ENCODE results near the gene ST3GAL5. TPM values are rescaled to one million over a fixed set of nuclear protein-coding genes. Genes with fewer than 3 reads are reported as not detected.
A peak's percentile ranks its signal among the peaks of the same experiment; 100 is the strongest.

ST3GAL5 gene
- 37.6 and 55.7 TPM in 2 replicates for polyA plus RNA-seq (2012; rRNA removed)
- 55.0 and 61.9 TPM in 2 replicates for polyA plus RNA-seq (2012; cell fraction: cytosol; rRNA removed)
- polyA plus RNA-seq (2012; cell fraction: nucleus; rRNA removed): 46.2 and 62.7 TPM in 2 replicates

DNA sequence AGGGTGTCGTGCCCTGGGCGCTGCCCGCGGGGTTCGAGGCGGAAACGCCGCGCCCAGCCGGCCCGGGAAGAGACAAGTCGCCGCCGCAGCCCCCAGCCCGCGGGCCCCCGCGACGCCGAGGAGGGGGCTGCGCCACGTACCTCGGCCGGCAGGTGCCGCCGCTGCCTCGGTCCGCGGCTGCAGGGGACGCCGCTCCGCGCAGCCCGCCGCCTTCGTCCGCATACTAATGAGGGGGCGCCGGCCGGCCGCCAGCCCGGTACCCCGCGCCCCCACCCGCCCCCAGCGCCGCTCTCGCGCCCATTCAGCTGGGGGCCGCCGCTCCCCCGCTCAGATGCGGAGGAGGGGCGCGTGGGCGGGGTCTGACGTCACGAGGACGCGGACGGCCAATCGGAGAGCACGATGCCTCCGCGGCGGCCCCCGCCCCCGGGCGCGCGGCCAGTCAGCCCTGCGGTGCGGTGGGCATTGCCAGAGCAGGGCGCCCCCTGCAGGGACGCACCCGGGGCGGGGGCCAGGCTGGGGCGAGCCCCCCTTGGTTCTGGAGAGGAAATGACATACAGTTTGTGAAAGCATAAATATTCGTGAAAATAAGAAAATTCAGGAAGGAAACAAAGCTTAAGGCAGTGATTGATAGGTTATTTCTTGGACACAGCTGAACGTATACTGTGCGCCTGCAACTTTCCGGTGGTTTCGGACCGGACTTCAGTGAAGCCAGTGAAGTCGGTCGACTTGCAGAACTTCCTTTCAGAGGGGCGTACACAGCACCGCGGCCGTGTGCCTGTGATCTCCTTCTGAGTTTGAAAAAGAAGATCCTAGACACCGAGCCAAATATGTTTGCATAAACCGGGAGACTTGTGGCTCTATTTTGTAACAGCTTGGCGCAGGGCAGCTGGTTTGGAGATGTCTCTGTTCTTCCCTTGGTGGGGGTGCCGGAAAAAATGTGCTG is at the start of gene ST3GAL5:
Gene ST3GAL5 (minus strand): TSS at position 307 of the 943 bp plus-strand sequence. CDS start 85 bp downstream, at position 222.
- Histone ChIP-seq H3K9me2 (no peaks in the 10 kb centered on the region), H3K9me3 (no peaks in the 10 kb centered on the region), H3K79me2 (ENCODE audit: insufficient read depth) (peaks cover 37% of the 10 kb centered on the region), H3F3A (replicated peaks; ENCODE audit: insufficient read depth) (peaks cover 31% of the 10 kb centered on the region), H3K27ac (ENCODE audit: low read depth in 2 of 2, low read length in 1 of 2) (peak within 1 kb of the TSS; percentile 70 to 72), H3K27me3 (ENCODE audit: insufficient read depth) (no peaks in the 10 kb centered on the region), H3K36me3 (replicated peaks in 1 of 2; ENCODE audit: control insufficient read depth in 1 of 2, insufficient read depth in 2 of 2, low read length in 1 of 2) (no peaks in the 10 kb centered on the region), H2AFZ (ENCODE audit: low read depth) (peak within 1 kb of the TSS; percentile 89), H3K4me3 (ENCODE audit: low read depth in 2 of 2, low read length in 1 of 2) (peak within 1 kb of the TSS; percentile 71 to 73), H3K9ac (peak within 1 kb of the TSS; percentile 65), H3K4me2 (peak within 1 kb of the TSS; percentile 91), H3K4me1 (ENCODE audit: control insufficient read depth in 1 of 2, insufficient read depth in 2 of 2, low read depth in 1 of 2, low read length in 1 of 2) (peaks cover 18 to 30% of the 10 kb centered on the region in 2 experiments), H4K20me1 (ENCODE audit: insufficient read depth) (no peaks in the 10 kb centered on the region; the same call in 1 of the 2 replicates)
- POLR2A ChIA-PET: no interaction called here
- CTCF ChIA-PET: interaction anchor here (0.6 to 6.2 kb wide), 60 partner anchors 8 to 567 kb away, joined by 3 to 120 read pairs (median 4); no protein-coding TSS in a partner anchor
- 2% methylated on average over 35 of the region's 94 CpGs for WGBS (ENCODE audit: low lambda C conversion rate)
- peak; percentile 97 for DNase-seq
- TF ChIP-seq RAD21 (IDR thresholded peaks at IDR 0.05; ENCODE audit: low read length) (peak; percentile 54), SIN3A (IDR thresholded peaks at IDR 0.05; ENCODE audit: borderline replicate concordance, low read depth, low read length) (peak; percentile 74; the same call in 1 of the 2 replicates), FOXJ3 (CRISPR knock-in tag; IDR thresholded peaks at IDR 0.05) (no peak), JUND (IDR thresholded peaks at IDR 0.05) (no peak), GABPA (IDR thresholded peaks at IDR 0.05; ENCODE audit: low read depth) (peak; percentile 22; the same call in 1 of the 2 replicates), FOXM1 (IDR thresholded peaks at IDR 0.05; ENCODE audit: low read depth) (0 out of 2 replicates have a peak, but pooled peaks have one; percentile 24), NRF1 (IDR thresholded peaks at IDR 0.05; ENCODE audit: low read depth, low read length) (no peak), TAF1 (IDR thresholded peaks at IDR 0.05; ENCODE audit: borderline replicate concordance, low read depth, low read length) (peak; percentile 53; the same call in 1 of the 2 replicates), ELF1 (IDR thresholded peaks at IDR 0.05) (no peak), RFX5 (IDR thresholded peaks at IDR 0.05; ENCODE audit: low read length) (no peak), RXRA (IDR thresholded peaks at IDR 0.05; ENCODE audit: borderline replicate concordance, low read depth) (no peak), NFIC (IDR thresholded peaks at IDR 0.05; ENCODE audit: borderline replicate concordance) (peak; percentile 78; the same call in 1 of the 2 replicates), EZH2phosphoT487 (IDR thresholded peaks at IDR 0.05; ENCODE audit: borderline replicate concordance, low read depth) (no peak), YY1 (IDR thresholded peaks at IDR 0.05; ENCODE audit: low read depth) (no peak), POLR2AphosphoS5 (IDR thresholded peaks at IDR 0.05; ENCODE audit: low read depth, low read length) (no peak), GATA2 (CRISPR knock-in tag; IDR thresholded peaks at IDR 0.05) (no peak)
- TF ChIP-seq, protein P1, sequence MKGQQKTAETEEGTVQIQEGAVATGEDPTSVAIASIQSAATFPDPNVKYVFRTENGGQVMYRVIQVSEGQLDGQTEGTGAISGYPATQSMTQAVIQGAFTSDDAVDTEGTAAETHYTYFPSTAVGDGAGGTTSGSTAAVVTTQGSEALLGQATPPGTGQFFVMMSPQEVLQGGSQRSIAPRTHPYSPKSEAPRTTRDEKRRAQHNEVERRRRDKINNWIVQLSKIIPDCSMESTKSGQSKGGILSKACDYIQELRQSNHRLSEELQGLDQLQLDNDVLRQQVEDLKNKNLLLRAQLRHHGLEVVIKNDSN (IDR thresholded peaks at IDR 0.05; ENCODE audit: borderline replicate concordance, low read depth): peak; percentile 89
- TF ChIP-seq, protein P2, sequence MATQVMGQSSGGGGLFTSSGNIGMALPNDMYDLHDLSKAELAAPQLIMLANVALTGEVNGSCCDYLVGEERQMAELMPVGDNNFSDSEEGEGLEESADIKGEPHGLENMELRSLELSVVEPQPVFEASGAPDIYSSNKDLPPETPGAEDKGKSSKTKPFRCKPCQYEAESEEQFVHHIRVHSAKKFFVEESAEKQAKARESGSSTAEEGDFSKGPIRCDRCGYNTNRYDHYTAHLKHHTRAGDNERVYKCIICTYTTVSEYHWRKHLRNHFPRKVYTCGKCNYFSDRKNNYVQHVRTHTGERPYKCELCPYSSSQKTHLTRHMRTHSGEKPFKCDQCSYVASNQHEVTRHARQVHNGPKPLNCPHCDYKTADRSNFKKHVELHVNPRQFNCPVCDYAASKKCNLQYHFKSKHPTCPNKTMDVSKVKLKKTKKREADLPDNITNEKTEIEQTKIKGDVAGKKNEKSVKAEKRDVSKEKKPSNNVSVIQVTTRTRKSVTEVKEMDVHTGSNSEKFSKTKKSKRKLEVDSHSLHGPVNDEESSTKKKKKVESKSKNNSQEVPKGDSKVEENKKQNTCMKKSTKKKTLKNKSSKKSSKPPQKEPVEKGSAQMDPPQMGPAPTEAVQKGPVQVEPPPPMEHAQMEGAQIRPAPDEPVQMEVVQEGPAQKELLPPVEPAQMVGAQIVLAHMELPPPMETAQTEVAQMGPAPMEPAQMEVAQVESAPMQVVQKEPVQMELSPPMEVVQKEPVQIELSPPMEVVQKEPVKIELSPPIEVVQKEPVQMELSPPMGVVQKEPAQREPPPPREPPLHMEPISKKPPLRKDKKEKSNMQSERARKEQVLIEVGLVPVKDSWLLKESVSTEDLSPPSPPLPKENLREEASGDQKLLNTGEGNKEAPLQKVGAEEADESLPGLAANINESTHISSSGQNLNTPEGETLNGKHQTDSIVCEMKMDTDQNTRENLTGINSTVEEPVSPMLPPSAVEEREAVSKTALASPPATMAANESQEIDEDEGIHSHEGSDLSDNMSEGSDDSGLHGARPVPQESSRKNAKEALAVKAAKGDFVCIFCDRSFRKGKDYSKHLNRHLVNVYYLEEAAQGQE (IDR thresholded peaks at IDR 0.05; ENCODE audit: low read depth, low read length): no peak
- TF ChIP-seq, protein P3, sequence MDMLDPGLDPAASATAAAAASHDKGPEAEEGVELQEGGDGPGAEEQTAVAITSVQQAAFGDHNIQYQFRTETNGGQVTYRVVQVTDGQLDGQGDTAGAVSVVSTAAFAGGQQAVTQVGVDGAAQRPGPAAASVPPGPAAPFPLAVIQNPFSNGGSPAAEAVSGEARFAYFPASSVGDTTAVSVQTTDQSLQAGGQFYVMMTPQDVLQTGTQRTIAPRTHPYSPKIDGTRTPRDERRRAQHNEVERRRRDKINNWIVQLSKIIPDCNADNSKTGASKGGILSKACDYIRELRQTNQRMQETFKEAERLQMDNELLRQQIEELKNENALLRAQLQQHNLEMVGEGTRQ (IDR thresholded peaks at IDR 0.05; ENCODE audit: borderline replicate concordance, low read depth, low read length): peak; percentile 62; the same call in 1 of the 2 replicates
- TF ChIP-seq, protein P4, sequence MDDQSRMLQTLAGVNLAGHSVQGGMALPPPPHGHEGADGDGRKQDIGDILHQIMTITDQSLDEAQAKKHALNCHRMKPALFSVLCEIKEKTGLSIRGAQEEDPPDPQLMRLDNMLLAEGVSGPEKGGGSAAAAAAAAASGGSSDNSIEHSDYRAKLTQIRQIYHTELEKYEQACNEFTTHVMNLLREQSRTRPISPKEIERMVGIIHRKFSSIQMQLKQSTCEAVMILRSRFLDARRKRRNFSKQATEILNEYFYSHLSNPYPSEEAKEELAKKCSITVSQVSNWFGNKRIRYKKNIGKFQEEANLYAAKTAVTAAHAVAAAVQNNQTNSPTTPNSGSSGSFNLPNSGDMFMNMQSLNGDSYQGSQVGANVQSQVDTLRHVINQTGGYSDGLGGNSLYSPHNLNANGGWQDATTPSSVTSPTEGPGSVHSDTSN (IDR thresholded peaks at IDR 0.05): peak; percentile 50
- TF ChIP-seq, protein P5, sequence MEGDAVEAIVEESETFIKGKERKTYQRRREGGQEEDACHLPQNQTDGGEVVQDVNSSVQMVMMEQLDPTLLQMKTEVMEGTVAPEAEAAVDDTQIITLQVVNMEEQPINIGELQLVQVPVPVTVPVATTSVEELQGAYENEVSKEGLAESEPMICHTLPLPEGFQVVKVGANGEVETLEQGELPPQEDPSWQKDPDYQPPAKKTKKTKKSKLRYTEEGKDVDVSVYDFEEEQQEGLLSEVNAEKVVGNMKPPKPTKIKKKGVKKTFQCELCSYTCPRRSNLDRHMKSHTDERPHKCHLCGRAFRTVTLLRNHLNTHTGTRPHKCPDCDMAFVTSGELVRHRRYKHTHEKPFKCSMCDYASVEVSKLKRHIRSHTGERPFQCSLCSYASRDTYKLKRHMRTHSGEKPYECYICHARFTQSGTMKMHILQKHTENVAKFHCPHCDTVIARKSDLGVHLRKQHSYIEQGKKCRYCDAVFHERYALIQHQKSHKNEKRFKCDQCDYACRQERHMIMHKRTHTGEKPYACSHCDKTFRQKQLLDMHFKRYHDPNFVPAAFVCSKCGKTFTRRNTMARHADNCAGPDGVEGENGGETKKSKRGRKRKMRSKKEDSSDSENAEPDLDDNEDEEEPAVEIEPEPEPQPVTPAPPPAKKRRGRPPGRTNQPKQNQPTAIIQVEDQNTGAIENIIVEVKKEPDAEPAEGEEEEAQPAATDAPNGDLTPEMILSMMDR (IDR thresholded peaks at IDR 0.05): peak; percentile 96
- TF ChIP-seq, protein P6, sequence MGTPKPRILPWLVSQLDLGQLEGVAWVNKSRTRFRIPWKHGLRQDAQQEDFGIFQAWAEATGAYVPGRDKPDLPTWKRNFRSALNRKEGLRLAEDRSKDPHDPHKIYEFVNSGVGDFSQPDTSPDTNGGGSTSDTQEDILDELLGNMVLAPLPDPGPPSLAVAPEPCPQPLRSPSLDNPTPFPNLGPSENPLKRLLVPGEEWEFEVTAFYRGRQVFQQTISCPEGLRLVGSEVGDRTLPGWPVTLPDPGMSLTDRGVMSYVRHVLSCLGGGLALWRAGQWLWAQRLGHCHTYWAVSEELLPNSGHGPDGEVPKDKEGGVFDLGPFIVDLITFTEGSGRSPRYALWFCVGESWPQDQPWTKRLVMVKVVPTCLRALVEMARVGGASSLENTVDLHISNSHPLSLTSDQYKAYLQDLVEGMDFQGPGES (IDR thresholded peaks at IDR 0.05; ENCODE audit: low read depth, low read length): no peak
